Activated T-cell treated with anti-CD3 and anti-CD28 coated beads, Interleukin-2, amount 50 U/mL, for 24 hours (primary cell): ENCODE measurements around the gene GARIN5B.

ENCODE experiments used
- DNase-seq: peaks from one replicate; pipeline ENCODE4 v3.0.0-alpha.2; 2020
- H3K27ac Mint-ChIP-seq: 2 replicates; pipeline ENCODE4 v1.8.0; 2020; ENCODE audit warnings: mild to moderate bottlenecking, mixed read lengths
- H3K27me3 Mint-ChIP-seq: 2 replicates; pipeline ENCODE4 v1.8.0; 2020; ENCODE audit warnings: mixed read lengths
- H3K36me3 Mint-ChIP-seq: 2 replicates; pipeline ENCODE4 v1.8.0; 2020; ENCODE audit warnings: low read depth, mixed read lengths
- H3K4me1 Mint-ChIP-seq: 2 replicates; pipeline ENCODE4 v1.8.0; 2020; ENCODE audit warnings: low read depth, mixed read lengths
- H3K4me3 Mint-ChIP-seq: 2 replicates; pipeline ENCODE4 v1.8.0; 2020; ENCODE audit warnings: mild to moderate bottlenecking, moderate library complexity, mixed read lengths
- H3K9me3 Mint-ChIP-seq: 2 replicates; pipeline ENCODE4 v1.8.0; 2020; ENCODE audit warnings: mixed read lengths

Gene GARIN5B

DNA sequence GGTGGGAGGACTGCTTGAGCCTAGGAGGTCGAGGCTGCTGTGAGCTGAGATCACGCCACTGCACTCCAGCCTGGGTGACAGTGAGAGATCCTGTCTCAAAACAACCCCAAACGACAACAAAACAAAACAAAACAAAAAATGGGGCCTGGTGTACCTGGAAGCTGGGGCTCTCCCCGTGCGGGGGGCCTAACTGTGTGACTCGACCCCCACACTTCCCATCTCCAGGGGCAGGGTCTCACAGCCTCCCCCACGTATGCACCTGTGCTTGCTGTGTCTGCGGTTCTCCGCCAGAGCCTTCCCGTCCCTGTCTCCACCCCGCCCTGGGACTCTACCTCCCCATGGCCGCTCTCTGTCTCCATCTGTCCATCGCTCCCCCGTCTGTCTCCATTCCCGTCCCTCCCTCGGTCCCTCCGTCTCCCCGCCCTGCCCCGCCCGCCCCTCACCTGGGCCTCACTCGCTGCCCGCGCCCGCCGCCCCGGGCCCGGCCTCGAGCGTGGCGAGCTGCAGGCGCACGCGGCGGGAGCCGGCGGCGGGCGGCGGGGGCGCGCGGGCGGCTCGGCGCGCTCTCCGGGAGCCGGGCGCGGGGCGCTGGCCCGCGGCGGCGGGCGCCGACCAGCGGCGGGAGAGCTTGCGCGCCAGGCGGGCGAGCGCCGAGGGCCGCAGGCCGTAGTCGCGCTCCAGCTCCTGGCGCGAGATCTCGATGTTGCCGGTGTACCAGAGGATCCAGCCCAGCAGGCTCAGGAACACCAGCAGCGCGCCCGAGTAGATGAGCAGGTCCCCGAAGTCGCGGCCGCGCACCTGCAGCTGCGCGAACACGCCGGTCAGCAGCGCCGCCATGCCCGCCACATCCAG, 20.4 kb upstream of the GARIN5B start:
- DNase-seq: peak; percentile 77
- Mint-ChIP-seq H3K4me3 (peak overlapping the region; percentile 89), H3K36me3 (peaks cover 57% of the 10 kb centered on the region), H3K9me3 (no peaks in the 10 kb centered on the region), H3K27ac (peak overlapping the region; percentile 91), H3K27me3 (no peaks in the 10 kb centered on the region), H3K4me1 (peaks cover 42% of the 10 kb centered on the region)

GRCh38 chr19:55382522-55383054, 19.5 kb upstream of the GARIN5B start:
- Mint-ChIP-seq H3K4me1 (peaks cover 32% of the 10 kb centered on the region), H3K27ac (peak overlapping the region; percentile 91), H3K4me3 (peak overlapping the region; percentile 89), H3K27me3 (no peaks in the 10 kb centered on the region), H3K9me3 (no peaks in the 10 kb centered on the region), H3K36me3 (peaks cover 48% of the 10 kb centered on the region)
- DNase-seq: no peak

DNA sequence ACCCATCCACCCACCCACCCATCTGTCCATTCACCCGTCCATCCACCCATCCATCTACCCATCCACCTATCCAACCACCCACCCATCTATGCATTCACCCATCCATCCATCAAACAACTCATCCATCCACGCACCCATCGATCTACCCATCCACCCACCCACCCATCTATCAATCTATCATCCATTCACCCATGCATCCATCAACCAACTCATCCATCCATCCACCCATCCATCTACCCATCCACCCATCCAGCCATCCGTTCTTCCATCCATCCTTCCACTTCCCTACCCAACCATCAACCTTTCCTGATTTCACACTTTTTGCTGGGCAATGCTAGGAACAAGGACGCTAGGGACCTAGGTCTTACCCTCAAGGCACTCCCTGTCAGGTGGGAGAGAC, 19.0 kb upstream of the GARIN5B start:
- H3K4me1 Mint-ChIP-seq: peaks cover 28% of the 10 kb centered on the region

DNA sequence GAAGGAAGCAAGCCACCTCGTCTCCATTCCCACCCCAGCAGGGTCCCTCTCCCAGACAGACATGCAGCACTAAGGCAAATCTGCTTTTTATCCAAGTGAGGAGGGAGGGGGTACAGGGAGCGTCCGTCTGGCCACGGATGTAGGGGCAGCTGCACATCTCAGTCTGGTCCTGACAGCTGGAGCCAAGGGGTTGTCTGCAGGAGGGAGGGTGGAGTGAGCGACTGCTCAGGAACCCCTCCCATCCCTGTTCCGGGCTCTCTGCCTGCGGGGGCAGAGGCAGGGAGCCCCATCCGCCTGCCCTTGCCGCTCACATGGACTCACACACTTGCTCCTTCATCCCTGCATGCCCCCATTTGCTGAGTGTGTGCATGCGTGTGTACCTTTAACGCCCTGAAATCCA, 16.1 kb upstream of the GARIN5B start:
- peaks cover 15% of the 10 kb centered on the region for H3K4me1 Mint-ChIP-seq
- H3K36me3 Mint-ChIP-seq: peaks cover 23% of the 10 kb centered on the region
- no peak overlapping the region for H3K4me3 Mint-ChIP-seq
- peaks cover 15% of the 10 kb centered on the region for H3K27me3 Mint-ChIP-seq
- no peak for DNase-seq
- H3K27ac Mint-ChIP-seq: no peak overlapping the region
- no peaks in the 10 kb centered on the region for H3K9me3 Mint-ChIP-seq

More for the DNA sequence above, 19.0 kb upstream of the GARIN5B start:
- peaks cover 42% of the 10 kb centered on the region for H3K36me3 Mint-ChIP-seq
- DNase-seq: no peak
- peak overlapping the region; percentile 89 for H3K4me3 Mint-ChIP-seq
- H3K27me3 Mint-ChIP-seq: no peaks in the 10 kb centered on the region
- no peak overlapping the region for H3K27ac Mint-ChIP-seq
- no peaks in the 10 kb centered on the region for H3K9me3 Mint-ChIP-seq

- peaks cover 25% of the 10 kb centered on the region for H3K27me3 Mint-ChIP-seq
- H3K36me3 Mint-ChIP-seq: peaks cover 16% of the 10 kb centered on the region
- no peak overlapping the region for H3K4me3 Mint-ChIP-seq
- H3K4me1 Mint-ChIP-seq: peaks cover 10% of the 10 kb centered on the region
- H3K27ac Mint-ChIP-seq: no peak overlapping the region
- no peak for DNase-seq
- H3K9me3 Mint-ChIP-seq: no peaks in the 10 kb centered on the region
Observed at GRCh38 chr19:55377356-55378131, 14.5 kb upstream of the GARIN5B start.

DNA sequence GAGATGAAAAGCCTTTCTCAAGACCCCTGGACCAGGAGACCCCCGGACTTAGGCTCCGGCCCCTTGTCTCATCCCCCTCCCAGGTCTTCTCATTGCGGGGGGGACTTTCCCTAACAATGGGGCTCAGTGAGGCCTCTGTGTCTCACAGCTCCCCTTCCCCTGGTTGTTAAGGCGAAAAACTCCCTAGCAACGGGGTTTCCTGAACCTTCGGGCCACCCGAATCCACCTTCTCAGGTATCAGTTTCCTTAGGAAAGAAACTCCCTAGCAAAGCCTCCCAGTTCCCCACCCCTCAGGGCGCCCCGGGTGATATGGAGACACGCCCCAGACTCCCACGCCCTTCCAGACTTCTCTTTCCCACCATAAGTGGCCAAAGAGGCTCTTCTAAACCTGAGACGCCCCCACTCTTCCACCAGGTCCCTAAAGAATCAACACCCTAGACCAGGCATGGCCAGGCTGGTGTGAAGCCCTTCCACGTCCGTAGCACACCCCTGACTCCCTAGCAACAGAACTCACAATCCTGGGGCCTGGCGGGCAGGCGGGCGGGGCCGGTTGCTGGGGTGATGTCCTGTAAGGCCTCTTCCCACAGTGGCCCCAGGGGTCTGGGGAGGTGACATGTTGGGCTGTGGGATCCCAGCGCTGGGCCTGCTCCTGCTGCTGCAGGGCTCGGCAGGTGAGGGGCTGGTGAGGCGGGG, 13.3 kb upstream of the GARIN5B start, which contains the start of gene TMEM190:
Gene TMEM190, plus strand, starts transcription at position 586 of the 693 bp plus-strand sequence. Its CDS starts 28 bp downstream, at position 614.
- Mint-ChIP-seq H3K4me3 (no peak within 1 kb of the TSS), H3K27ac (no peak within 1 kb of the TSS), H3K36me3 (peaks cover 6% of the 10 kb centered on the region), H3K27me3 (peaks cover 37% of the 10 kb centered on the region), H3K9me3 (no peaks in the 10 kb centered on the region), H3K4me1 (peaks cover 6% of the 10 kb centered on the region)
- no peak for DNase-seq

DNA sequence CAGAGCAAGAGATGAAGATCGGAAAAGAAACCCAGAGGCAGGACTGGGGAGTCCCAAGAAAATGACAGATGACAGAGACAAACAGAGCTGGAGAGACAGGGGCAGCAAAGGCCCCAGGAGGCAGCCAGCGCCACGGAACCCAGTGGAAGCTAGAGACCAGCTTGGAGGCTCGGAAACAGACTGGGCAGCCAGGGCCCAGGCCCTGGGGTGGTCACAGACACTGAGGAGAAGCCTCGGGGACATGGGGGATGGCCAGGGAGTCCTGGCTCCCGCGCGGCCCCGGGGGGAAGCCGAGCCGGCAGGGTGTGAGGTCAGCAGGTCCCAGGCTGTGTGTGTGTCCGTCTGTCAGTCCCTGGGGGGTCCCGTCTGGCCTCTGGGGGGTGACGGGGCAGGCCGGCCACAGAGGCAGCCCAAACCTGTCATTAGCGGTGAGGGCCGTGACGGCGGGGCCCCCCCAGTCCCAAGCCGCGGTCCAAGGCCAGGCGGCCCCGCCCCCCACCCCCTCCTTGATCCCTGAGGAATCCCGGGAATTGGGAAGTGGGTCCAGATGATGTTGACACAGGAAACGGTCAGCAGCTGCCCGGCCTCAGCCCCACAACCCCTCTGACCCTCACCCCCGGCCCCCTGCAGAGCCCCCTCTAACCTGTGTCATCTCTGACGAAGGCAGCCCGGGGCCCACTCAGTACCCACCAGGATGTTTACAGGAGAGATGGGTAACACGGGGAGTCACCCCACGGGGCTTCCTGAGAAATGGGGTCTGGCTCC, 11.1 kb upstream of the GARIN5B start:
- peaks cover 53% of the 10 kb centered on the region for H3K27me3 Mint-ChIP-seq
- no peak overlapping the region for H3K27ac Mint-ChIP-seq
- no peak overlapping the region for H3K4me3 Mint-ChIP-seq
- no peaks in the 10 kb centered on the region for H3K9me3 Mint-ChIP-seq
- H3K4me1 Mint-ChIP-seq: peaks cover 12% of the 10 kb centered on the region
- no peaks in the 10 kb centered on the region for H3K36me3 Mint-ChIP-seq
- DNase-seq: no peak

- Mint-ChIP-seq H3K4me1 (peaks cover 12% of the 10 kb centered on the region), H3K27me3 (peaks cover 57% of the 10 kb centered on the region), H3K27ac (no peak overlapping the region)
Observed at GRCh38 chr19:55373306-55373992, 10.4 kb upstream of the GARIN5B start.

DNA sequence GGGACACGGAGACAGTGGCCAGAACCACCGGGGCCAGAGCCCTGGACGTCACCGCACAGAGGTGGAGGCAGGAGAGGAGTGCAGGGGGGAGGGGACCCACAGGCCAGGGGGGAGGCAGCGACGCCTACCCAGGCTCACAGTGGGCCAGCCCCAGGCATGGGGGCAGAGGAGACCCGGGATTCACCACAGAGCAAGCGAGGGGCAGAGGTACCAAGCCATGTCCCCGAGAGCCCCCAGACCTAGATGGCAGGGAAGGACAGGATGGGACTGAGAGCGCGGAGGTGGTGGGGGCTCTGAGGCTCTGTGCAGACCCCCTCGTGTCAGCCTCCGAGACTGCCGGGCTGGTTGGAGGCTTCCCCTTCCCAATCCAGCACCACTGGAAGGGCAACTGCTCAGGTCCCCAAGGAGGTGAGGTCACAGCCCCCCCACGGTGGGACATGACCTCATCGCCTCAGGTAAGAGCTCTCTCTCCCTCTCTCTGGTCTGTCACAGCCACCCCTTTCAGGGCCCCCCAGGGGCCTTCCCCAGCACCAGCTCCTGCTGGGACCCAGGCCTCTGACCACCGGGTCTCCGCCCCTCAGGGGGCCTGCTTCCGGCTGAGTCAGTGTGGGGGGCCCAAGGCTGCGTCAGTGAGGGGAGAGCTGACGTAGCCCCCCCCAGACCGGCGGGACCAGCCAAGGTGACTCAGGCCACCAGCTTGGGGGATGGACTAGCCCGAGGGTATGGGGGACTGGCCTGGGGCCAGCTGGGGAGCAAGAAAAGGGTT, 9.4 kb upstream of the GARIN5B start:
- no peaks in the 10 kb centered on the region for H3K36me3 Mint-ChIP-seq
- H3K4me3 Mint-ChIP-seq: no peak overlapping the region
- no peak overlapping the region for H3K27ac Mint-ChIP-seq
- H3K9me3 Mint-ChIP-seq: no peaks in the 10 kb centered on the region
- no peak for DNase-seq
- H3K4me1 Mint-ChIP-seq: peaks cover 12% of the 10 kb centered on the region
- peaks cover 67% of the 10 kb centered on the region for H3K27me3 Mint-ChIP-seq

More at GRCh38 chr19:55373306-55373992, 10.4 kb upstream of the GARIN5B start:
- Mint-ChIP-seq H3K36me3 (no peaks in the 10 kb centered on the region), H3K4me3 (no peak overlapping the region), H3K9me3 (no peaks in the 10 kb centered on the region)
- DNase-seq: no peak

- Mint-ChIP-seq H3K36me3 (no peaks in the 10 kb centered on the region), H3K9me3 (no peaks in the 10 kb centered on the region), H3K27me3 (peaks cover 61% of the 10 kb centered on the region), H3K27ac (no peak within 1 kb of the TSS), H3K4me3 (peak within 1 kb of the TSS; percentile 57), H3K4me1 (peaks cover 12% of the 10 kb centered on the region)
- DNase-seq: no peak
Observed at GRCh38 chr19:55370305-55370988, 7.4 kb upstream of the GARIN5B start, which contains the start of gene IL11. Gene IL11, minus strand, starts transcription at chr19:55370463. Its CDS starts 153 bp downstream, at chr19:55370310.

- H3K27me3 Mint-ChIP-seq: peaks cover 58% of the 10 kb centered on the region
- peak overlapping the region; percentile 57 for H3K4me3 Mint-ChIP-seq
- no peaks in the 10 kb centered on the region for H3K9me3 Mint-ChIP-seq
- no peak overlapping the region for H3K27ac Mint-ChIP-seq
- DNase-seq: peak; percentile 60
- peaks cover 12% of the 10 kb centered on the region for H3K4me1 Mint-ChIP-seq
- H3K36me3 Mint-ChIP-seq: no peaks in the 10 kb centered on the region
Observed at GRCh38 chr19:55369653-55370304, 6.7 kb upstream of the GARIN5B start.
